Measurements from ENCODE around the gene TOLLIP. TPM values are rescaled to one million over a fixed set of nuclear protein-coding genes. Genes with fewer than 3 reads are reported as not detected.

TOLLIP gene
- total RNA-seq, 1 donor from 2014 or later = 38.9 TPM

- no peaks in the 10 kb centered on the region for H3K4me1 Mint-ChIP-seq
Observed at GRCh38 chr11:1292644-1293618, 16.5 kb downstream of the TOLLIP start.

GRCh38 chr11:1292018-1292643 lies 17.3 kb downstream of the TOLLIP start:
- Mint-ChIP-seq H3K27ac (no peak overlapping the region), H3K4me3 (no peak overlapping the region), H3K9me3 (no peaks in the 10 kb centered on the region), H3K27me3 (no peaks in the 10 kb centered on the region), H3K36me3 (ENCODE audit: low read depth) (peaks cover 31% of the 10 kb centered on the region), H3K4me1 (no peaks in the 10 kb centered on the region)
- intact Hi-C loops (cut with micrococcal nuclease) = no loop called here
- DNase-seq = no peak

More at GRCh38 chr11:1292644-1293618, 16.5 kb downstream of the TOLLIP start:
- intact Hi-C loops (cut with micrococcal nuclease) = no loop called here
- no peaks in the 10 kb centered on the region for H3K9me3 Mint-ChIP-seq
- no peak for DNase-seq
- no peak overlapping the region for H3K27ac Mint-ChIP-seq
- H3K4me3 Mint-ChIP-seq = no peak overlapping the region
- no peaks in the 10 kb centered on the region for H3K27me3 Mint-ChIP-seq
- peaks cover 29% of the 10 kb centered on the region for H3K36me3 Mint-ChIP-seq (ENCODE audit: low read depth)

DNA sequence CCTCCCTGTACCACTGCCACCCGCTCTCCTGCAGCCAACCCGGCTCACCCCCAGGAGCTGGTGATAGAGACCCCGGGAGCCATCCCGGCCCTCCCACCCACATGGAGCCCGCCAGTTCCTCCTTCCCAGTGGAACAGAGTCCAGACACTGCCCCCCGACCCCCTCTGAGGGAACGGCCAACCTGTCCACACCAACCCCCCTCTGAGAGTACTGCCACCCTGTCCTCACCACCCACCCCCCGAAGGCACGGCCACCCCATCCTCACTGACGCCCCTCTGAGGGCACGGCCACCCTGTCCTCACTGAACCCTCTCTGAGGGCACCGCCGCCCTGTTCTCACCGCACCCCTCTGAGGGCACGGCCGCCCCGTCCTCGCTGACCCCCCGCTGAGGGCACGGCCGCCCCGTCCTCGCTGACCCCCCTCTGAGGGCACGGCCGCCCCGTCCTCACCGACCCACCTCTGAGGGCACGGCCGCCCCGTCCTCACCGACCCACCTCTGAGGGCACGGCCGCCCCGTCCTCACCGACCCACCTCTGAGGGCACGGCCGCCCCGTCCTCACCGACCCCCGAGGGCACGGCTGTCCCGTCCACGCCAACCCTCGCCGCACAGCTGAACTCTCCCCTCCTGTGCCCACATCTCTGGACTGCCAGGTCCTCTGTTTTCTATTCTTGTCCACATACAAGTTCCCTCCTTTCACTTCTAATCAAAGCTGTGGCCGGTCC lies 18.0 kb downstream of the TOLLIP start:
- Mint-ChIP-seq H3K27ac (no peak overlapping the region), H3K27me3 (no peaks in the 10 kb centered on the region), H3K36me3 (ENCODE audit: low read depth) (peaks cover 37% of the 10 kb centered on the region), H3K4me3 (no peak overlapping the region), H3K9me3 (no peaks in the 10 kb centered on the region), H3K4me1 (no peaks in the 10 kb centered on the region)
- DNase-seq = no peak
- intact Hi-C loops (cut with micrococcal nuclease) = no loop called here

GRCh38 chr11:1290052-1291040 lies 19.1 kb downstream of the TOLLIP start:
- Mint-ChIP-seq H3K27me3 (no peaks in the 10 kb centered on the region), H3K36me3 (ENCODE audit: low read depth) (peaks cover 41% of the 10 kb centered on the region), H3K4me3 (no peak overlapping the region), H3K9me3 (no peaks in the 10 kb centered on the region), H3K27ac (no peak overlapping the region), H3K4me1 (no peaks in the 10 kb centered on the region)
- no peak for DNase-seq
- intact Hi-C loops (cut with micrococcal nuclease) = no loop called here

DNA sequence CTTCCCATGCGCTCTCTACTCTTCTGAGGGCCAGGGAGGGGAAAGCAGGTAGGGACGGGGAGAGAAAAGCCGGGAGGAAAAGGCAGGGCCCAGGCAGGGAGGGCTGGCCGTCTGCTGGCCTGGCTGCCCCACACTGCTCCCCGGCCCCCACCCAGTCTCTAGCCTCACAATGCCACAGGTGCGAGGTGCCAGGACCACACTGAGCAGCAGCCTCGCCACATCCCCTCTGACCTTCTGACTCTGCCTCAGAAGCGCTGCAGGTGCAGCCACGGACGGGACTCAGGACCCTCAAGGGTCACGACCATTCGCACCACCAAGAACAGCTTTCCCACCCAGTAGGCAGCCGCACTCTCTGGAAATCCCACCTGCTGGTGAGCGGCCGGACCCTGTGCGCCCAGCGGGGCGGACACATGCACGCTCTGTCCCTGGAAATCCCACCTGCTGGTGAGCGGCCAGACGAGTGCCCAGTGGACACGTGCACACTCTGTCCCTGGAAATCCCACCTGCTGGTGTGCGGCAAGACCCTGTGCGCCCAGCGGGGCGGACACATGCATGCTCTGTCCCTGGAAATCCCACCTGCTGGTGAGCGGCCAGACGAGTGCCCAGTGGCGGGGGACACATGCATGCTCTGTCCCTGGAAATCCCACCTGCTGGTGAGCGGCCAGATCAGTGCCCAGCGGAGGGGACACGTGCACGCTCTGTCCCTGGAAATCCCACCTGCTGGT lies 20.1 kb downstream of the TOLLIP start:
- no peaks in the 10 kb centered on the region for H3K4me1 Mint-ChIP-seq
- no peaks in the 10 kb centered on the region for H3K9me3 Mint-ChIP-seq
- intact Hi-C loops (cut with micrococcal nuclease) = no loop called here
- H3K27me3 Mint-ChIP-seq = no peaks in the 10 kb centered on the region
- peaks cover 39% of the 10 kb centered on the region for H3K36me3 Mint-ChIP-seq (ENCODE audit: low read depth)
- no peak overlapping the region for H3K4me3 Mint-ChIP-seq
- no peak for DNase-seq
- H3K27ac Mint-ChIP-seq = no peak overlapping the region

GRCh38 chr11:1288426-1289151 lies 20.8 kb downstream of the TOLLIP start:
- no peak for DNase-seq
- H3K4me3 Mint-ChIP-seq = no peak overlapping the region
- H3K4me1 Mint-ChIP-seq = no peaks in the 10 kb centered on the region
- intact Hi-C loops (cut with micrococcal nuclease) = no loop called here
- peaks cover 39% of the 10 kb centered on the region for H3K36me3 Mint-ChIP-seq (ENCODE audit: low read depth)
- H3K27ac Mint-ChIP-seq = no peak overlapping the region
- no peaks in the 10 kb centered on the region for H3K9me3 Mint-ChIP-seq
- H3K27me3 Mint-ChIP-seq = no peaks in the 10 kb centered on the region

- no peaks in the 10 kb centered on the region for H3K27me3 Mint-ChIP-seq
Observed at GRCh38 chr11:1287928-1288327, 21.5 kb downstream of the TOLLIP start.

DNA sequence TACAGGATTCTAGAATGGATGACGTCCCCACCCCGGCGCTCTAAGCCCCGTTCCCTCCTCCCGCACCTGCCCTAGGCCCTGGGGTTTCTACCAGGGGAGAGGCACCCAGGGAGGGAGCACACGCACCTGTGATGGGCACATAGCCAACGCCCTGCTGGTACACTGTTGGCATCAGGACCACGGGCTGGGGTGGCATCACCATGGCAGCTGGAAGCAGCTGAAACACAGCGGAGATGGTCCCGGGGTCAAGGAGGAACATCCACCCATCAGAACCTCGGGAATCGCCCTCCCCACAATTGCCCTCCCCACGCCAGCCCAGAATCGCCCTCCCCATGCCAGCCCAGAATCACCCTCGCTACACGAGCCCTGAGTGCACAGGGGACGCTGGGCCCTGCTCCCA lies 23.6 kb downstream of the TOLLIP start:
- Mint-ChIP-seq H3K27ac (no peak overlapping the region), H3K4me1 (no peaks in the 10 kb centered on the region), H3K27me3 (no peaks in the 10 kb centered on the region), H3K36me3 (ENCODE audit: low read depth) (peaks cover 30% of the 10 kb centered on the region), H3K4me3 (no peak overlapping the region), H3K9me3 (no peaks in the 10 kb centered on the region)
- no peak for DNase-seq
- intact Hi-C loops (cut with micrococcal nuclease) = no loop called here

More at GRCh38 chr11:1287928-1288327, 21.5 kb downstream of the TOLLIP start:
- H3K4me1 Mint-ChIP-seq = no peaks in the 10 kb centered on the region
- no peak for DNase-seq
- no peak overlapping the region for H3K4me3 Mint-ChIP-seq
- intact Hi-C loops (cut with micrococcal nuclease) = no loop called here
- H3K27ac Mint-ChIP-seq = no peak overlapping the region
- H3K9me3 Mint-ChIP-seq = no peaks in the 10 kb centered on the region
- H3K36me3 Mint-ChIP-seq (ENCODE audit: low read depth) = peaks cover 40% of the 10 kb centered on the region

- Mint-ChIP-seq H3K9me3 (no peaks in the 10 kb centered on the region), H3K4me1 (no peaks in the 10 kb centered on the region), H3K4me3 (no peak overlapping the region), H3K27me3 (no peaks in the 10 kb centered on the region), H3K27ac (no peak overlapping the region), H3K36me3 (ENCODE audit: low read depth) (peaks cover 31% of the 10 kb centered on the region)
- intact Hi-C loops (cut with micrococcal nuclease) = no loop called here
- no peak for DNase-seq
Observed at GRCh38 chr11:1285316-1285744, 24.1 kb downstream of the TOLLIP start.

GRCh38 chr11:1283906-1284305 lies 25.5 kb downstream of the TOLLIP start:
- no peak overlapping the region for H3K4me3 Mint-ChIP-seq
- no peaks in the 10 kb centered on the region for H3K9me3 Mint-ChIP-seq
- H3K36me3 Mint-ChIP-seq (ENCODE audit: low read depth) = peaks cover 21% of the 10 kb centered on the region
- no peak for DNase-seq
- H3K4me1 Mint-ChIP-seq = no peaks in the 10 kb centered on the region
- intact Hi-C loops (cut with micrococcal nuclease) = no loop called here
- no peaks in the 10 kb centered on the region for H3K27me3 Mint-ChIP-seq
- H3K27ac Mint-ChIP-seq = no peak overlapping the region

DNA sequence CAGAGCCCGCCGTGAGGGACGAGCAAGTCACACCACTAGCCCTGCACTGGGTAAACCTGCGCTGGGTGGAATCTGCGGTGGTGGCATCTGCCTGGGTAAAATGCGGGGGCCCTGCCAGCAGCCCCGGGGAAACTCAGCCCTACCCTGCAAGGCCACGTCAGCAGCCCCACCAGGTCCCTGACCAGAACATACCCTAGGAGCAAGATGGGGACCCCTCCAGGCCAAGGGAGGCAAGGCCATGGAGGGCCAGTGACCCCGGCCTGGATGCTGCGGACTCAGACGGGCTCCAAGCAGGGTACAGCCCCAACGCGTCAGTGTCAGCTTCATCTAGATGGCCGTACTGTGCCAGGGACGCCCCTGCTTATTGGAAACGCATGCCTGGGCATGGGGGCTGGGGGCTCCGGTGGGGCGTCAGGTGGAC lies 26.3 kb downstream of the TOLLIP start:
- H3K27me3 Mint-ChIP-seq = no peaks in the 10 kb centered on the region
- DNase-seq = no peak
- H3K9me3 Mint-ChIP-seq = no peaks in the 10 kb centered on the region
- H3K4me3 Mint-ChIP-seq = no peak overlapping the region
- intact Hi-C loops (cut with micrococcal nuclease) = no loop called here
- no peaks in the 10 kb centered on the region for H3K4me1 Mint-ChIP-seq
- H3K36me3 Mint-ChIP-seq (ENCODE audit: low read depth) = peaks cover 16% of the 10 kb centered on the region
- H3K27ac Mint-ChIP-seq = no peak overlapping the region

- intact Hi-C loops (cut with micrococcal nuclease) = no loop called here
- no peaks in the 10 kb centered on the region for H3K9me3 Mint-ChIP-seq
- peak overlapping the region; percentile 54 for H3K27ac Mint-ChIP-seq
- H3K36me3 Mint-ChIP-seq (ENCODE audit: low read depth) = peaks cover 15% of the 10 kb centered on the region
- DNase-seq = no peak
- no peak overlapping the region for H3K4me3 Mint-ChIP-seq
- H3K27me3 Mint-ChIP-seq = no peaks in the 10 kb centered on the region
- H3K4me1 Mint-ChIP-seq = no peaks in the 10 kb centered on the region
Observed at GRCh38 chr11:1281974-1282365, 27.5 kb downstream of the TOLLIP start.
